Measurements from ENCODE around the gene PPP2R5E. TPM values are rescaled to one million over a fixed set of nuclear protein-coding genes. Genes with fewer than 3 reads are reported as not detected.

The PPP2R5E gene
- total and polyA plus RNA-seq, 9 of the 15 experiments (the other 6 are each of a cell fraction or from before 2014, with no cell fraction given): 4.2 to 30.3 (median 11.0) TPM

GRCh38 chr14:63345826-63346225, 197.4 kb downstream of the PPP2R5E start:
- Histone ChIP-seq H3K4me2 (ENCODE audit: insufficient read depth, low read length) (no peak overlapping the region), H2AFZ (ENCODE audit: low read depth, low read length) (no peak overlapping the region), H3K9me1 (ENCODE audit: control insufficient read depth, insufficient read depth, low read length) (no peaks in the 10 kb centered on the region), H3K4me1 (replicated peaks in 1 of 2; ENCODE audit: control insufficient read depth in 2 of 2, insufficient read depth in 2 of 2, low read length in 2 of 2) (no peaks in the 10 kb centered on the region), H3K79me2 (ENCODE audit: control insufficient read depth, insufficient read depth, low read length) (no peaks in the 10 kb centered on the region), H3K27ac (ENCODE audit: extremely low read depth, low read depth, low read length) (no peak overlapping the region), H4K20me1 (replicated peaks; ENCODE audit: control insufficient read depth, insufficient read depth, low read length) (no peaks in the 10 kb centered on the region), H3K27me3 (ENCODE audit: control insufficient read depth in 2 of 2, insufficient read depth in 2 of 2, low read length in 2 of 2) (no peaks in the 10 kb centered on the region; a peak in 2 of 5 replicates), H3K9me3 (replicated peaks; ENCODE audit: control insufficient read depth, insufficient read depth, low read depth, low read length) (no peaks in the 10 kb centered on the region), H3K4me3 (no peak overlapping the region), H3K9ac (ENCODE audit: insufficient read depth in 1 of 2, low read depth in 2 of 2, low read length in 2 of 2) (no peak overlapping the region), H3K36me3 (ENCODE audit: control insufficient read depth, insufficient read depth, low read length) (no peaks in the 10 kb centered on the region)
- FAIRE-seq: no peak
- CTCF ChIA-PET (ENCODE audit: low intra/inter-chr PET ratio): no interaction called here
- no TSS peak for BruUV-seq (replicated peaks)
- ATAC-seq: no peak
- in situ Hi-C loops (cut with MboI): no loop called here
- POLR2A ChIA-PET: no interaction called here
- DNase-seq (ENCODE audit: extremely low read depth in 1 of 4, low spot score in 3 of 4): no peak
- WGBS (ENCODE audit: insufficient coverage, low coverage, missing lambda C conversion rate): 0% methylated on average over 3 of the region's 3 CpGs
- intact Hi-C loops (cut with micrococcal nuclease): no loop called here
- no peak for TF ChIP-seq ZSCAN29 (IDR thresholded peaks at IDR 0.05)
- TF ChIP-seq CBFB (CRISPR knock-in tag; IDR thresholded peaks at IDR 0.05): no peak
- no peak for TF ChIP-seq THRAP3 (IDR thresholded peaks at IDR 0.05; ENCODE audit: borderline replicate concordance)
- TF ChIP-seq NFYB (IDR thresholded peaks at IDR 0.05; ENCODE audit: extremely low read depth, insufficient read length): no peak
- TF ChIP-seq ETV6 (IDR thresholded peaks at IDR 0.05; ENCODE audit: borderline replicate concordance in 1 of 2, low read depth in 2 of 2, low read length in 1 of 2): no peak
- no peak for TF ChIP-seq ETV6 (CRISPR knock-in tag; IDR thresholded peaks at IDR 0.05; ENCODE audit: borderline replicate concordance)
- no peak for TF ChIP-seq SPI1 (IDR thresholded peaks at IDR 0.05; ENCODE audit: borderline replicate concordance, low read depth, low read length)
- TF ChIP-seq GTF2F1 (IDR thresholded peaks at IDR 0.05; ENCODE audit: low read depth, low read length): no peak
- TF ChIP-seq FUS (optimal IDR thresholded peaks at IDR 0.05; ENCODE audit: low read depth, low read length): no peak
- no peak for TF ChIP-seq DLX4 (CRISPR knock-in tag; IDR thresholded peaks at IDR 0.05)
- no peak for TF ChIP-seq BCL6 (CRISPR knock-in tag; IDR thresholded peaks at IDR 0.05)
- TF ChIP-seq TCF7L2 (IDR thresholded peaks at IDR 0.05; ENCODE audit: low read depth, low read length): no peak
- no peak for TF ChIP-seq BRF1 (IDR thresholded peaks at IDR 0.05; ENCODE audit: borderline replicate concordance, extremely low read depth, insufficient read length)
- no peak for TF ChIP-seq PREB (CRISPR knock-in tag; IDR thresholded peaks at IDR 0.05)
- TF ChIP-seq ATF4 (CRISPR knock-in tag; IDR thresholded peaks at IDR 0.05): no peak
- TF ChIP-seq SMARCA4 (IDR thresholded peaks at IDR 0.05): no peak
- TF ChIP-seq ZNF134 (CRISPR knock-in tag; conservative IDR thresholded peaks at IDR 0.05): no peak
